HG03196 (cell line): ENCODE measurements around the gene VSIG10L2.
"Not testable (repeated sequence)": the region's sequence is repeated elsewhere in the genome, so short reads cannot be mapped to it uniquely, and the experiment has no call there.

Source experiments
- ATAC-seq: cut with Tn5 transposase; IDR thresholded peaks from one replicate; pipeline ENCODE4 v1.9.1; 2021; ENCODE audit not compliant: unreplicated experiment

Gene VSIG10L2

GRCh38 chr11:125945797-125946520 is at the start of gene VSIG10L2:
VSIG10L2 (plus strand) TSS chr11:125946044; CDS start chr11:125946056, 12 bp downstream.
- ATAC-seq, result no peak

GRCh38 chr11:125901872-125902271 is 44.0 kb upstream of the VSIG10L2 start:
- no peak for ATAC-seq

GRCh38 chr11:125902277-125902926 is 43.4 kb upstream of the VSIG10L2 start:
- ATAC-seq, result peak; percentile 3

GRCh38 chr11:125902927-125903710 is 42.7 kb upstream of the VSIG10L2 start, which contains the start of gene PUS3:
PUS3 (minus strand) TSS chr11:125903206; CDS start chr11:125896284, 6,922 bp downstream.
- peak; percentile 98 for ATAC-seq

- no peak for ATAC-seq
Measured at GRCh38 chr11:125903711-125904659, 41.9 kb upstream of the VSIG10L2 start, which contains the start of gene DDX25. DDX25 (plus strand) TSS chr11:125904508; CDS start chr11:125904518, 10 bp downstream.

GRCh38 chr11:125904678-125905077 is 41.2 kb upstream of the VSIG10L2 start:
- no peak for ATAC-seq

- no peak for ATAC-seq
Measured at GRCh38 chr11:125910226-125910849, 35.5 kb upstream of the VSIG10L2 start.

- ATAC-seq, result not testable (repeated sequence)
Measured at GRCh38 chr11:125914601-125915000, 31.2 kb upstream of the VSIG10L2 start.

GRCh38 chr11:125916683-125917347 is 29.0 kb upstream of the VSIG10L2 start:
- no peak for ATAC-seq

GRCh38 chr11:125918140-125918840 is 27.6 kb upstream of the VSIG10L2 start:
- ATAC-seq, result no peak

GRCh38 chr11:125921042-125921441 is 24.8 kb upstream of the VSIG10L2 start:
- ATAC-seq, result no peak

GRCh38 chr11:125922156-125922555 is 23.7 kb upstream of the VSIG10L2 start:
- no peak for ATAC-seq

GRCh38 chr11:125923012-125923579 is 22.7 kb upstream of the VSIG10L2 start:
- ATAC-seq, result no peak

GRCh38 chr11:125923633-125924032 is 22.2 kb upstream of the VSIG10L2 start:
- ATAC-seq, result no peak

GRCh38 chr11:125924384-125925007 is 21.3 kb upstream of the VSIG10L2 start:
- ATAC-seq, result no peak

- no peak for ATAC-seq
Measured at GRCh38 chr11:125925247-125925740, 20.6 kb upstream of the VSIG10L2 start.

GRCh38 chr11:125925804-125926203 is 20.0 kb upstream of the VSIG10L2 start:
- ATAC-seq, result no peak

GRCh38 chr11:125926682-125927081 is 19.2 kb upstream of the VSIG10L2 start:
- no peak for ATAC-seq
